GM18867 (cell line): ENCODE data around the gene FKBP5.
"Not testable (repeated sequence)": the region's sequence is repeated elsewhere in the genome, so short reads cannot be mapped to it uniquely, and the experiment has no call there.

ENCODE experiments used
- ATAC-seq: cut with Tn5 transposase; IDR thresholded peaks from one replicate; pipeline ENCODE4 v1.9.1; 2021; ENCODE audit warnings: mild to moderate bottlenecking, moderate library complexity; ENCODE audit not compliant: unreplicated experiment

Gene FKBP5

DNA sequence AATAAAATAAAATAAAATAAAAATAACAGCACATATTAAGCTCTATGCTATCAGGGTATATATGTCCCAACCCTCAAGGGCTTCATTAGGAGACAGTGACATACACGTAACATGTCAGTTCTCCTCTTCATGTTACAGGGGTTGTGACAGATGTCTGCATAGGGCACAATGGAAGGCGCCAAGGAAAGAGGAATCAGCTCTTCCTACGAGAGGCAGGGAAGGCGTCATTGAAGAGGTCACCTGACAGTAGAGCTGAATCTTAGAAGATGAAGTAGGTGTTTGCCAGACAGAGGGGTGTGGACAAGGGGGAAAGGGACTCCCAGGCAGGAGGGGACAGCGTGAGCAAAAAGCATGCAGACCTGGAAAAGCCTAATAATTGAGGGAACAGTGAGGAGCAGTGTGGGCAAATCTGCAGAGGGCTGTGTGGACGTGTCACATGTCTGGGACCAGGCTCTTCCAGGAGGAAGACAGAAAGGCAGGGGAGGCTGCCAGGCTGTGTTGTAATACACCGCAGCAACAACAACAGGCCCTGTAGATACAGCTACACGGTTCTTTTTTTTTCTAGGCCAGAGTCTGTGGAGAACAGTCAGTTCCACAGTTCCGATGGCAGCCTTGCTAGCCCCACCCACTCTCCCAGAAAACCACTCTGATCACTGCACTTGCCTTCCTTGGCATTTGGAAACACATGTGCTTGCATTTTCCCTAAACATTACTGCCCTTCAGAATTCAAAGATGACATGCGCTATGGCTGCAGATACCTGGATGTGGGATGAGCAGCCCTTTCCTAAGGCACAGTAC, 2.5 kb upstream of the FKBP5 start:
- no peak for ATAC-seq

DNA sequence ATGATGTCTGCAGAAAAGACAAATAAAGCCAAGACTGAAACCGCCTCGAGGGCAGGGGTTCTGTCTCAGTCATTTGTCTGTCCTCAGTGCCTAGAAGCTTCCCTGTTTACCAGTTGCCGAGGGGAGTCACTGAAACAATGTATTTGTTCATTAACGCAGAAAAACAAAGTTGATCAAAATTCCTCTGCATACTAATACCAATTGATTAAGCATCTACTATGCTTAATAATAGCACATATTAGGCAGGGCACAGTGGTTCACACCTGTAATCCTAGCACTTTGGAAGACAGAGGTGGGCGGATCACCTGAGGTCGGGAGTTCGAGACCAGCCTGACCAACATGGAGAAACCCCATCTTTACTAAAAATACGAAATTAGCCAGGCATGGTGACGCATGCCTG, 1.8 kb upstream of the FKBP5 start:
- no peak for ATAC-seq

DNA sequence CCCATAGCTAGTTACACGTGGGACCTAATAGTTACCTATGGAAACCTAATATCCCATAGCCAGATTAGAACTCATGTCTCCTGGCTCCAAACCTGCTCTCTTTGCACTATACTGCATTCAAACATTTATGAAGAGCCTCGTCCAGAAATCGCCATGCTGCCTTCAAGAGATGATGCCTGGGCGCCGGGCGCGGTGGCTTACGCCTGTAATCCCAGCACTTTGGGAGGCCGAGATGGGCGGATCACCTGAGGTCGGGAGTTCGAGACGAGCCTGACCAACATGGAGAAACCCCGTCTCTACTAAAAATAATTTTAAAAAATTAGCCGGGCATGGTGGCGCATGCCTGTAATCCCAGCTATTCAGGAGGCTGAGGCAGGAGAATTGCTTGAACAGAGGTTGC, 1.3 kb upstream of the FKBP5 start:
- not testable (repeated sequence) for ATAC-seq

DNA sequence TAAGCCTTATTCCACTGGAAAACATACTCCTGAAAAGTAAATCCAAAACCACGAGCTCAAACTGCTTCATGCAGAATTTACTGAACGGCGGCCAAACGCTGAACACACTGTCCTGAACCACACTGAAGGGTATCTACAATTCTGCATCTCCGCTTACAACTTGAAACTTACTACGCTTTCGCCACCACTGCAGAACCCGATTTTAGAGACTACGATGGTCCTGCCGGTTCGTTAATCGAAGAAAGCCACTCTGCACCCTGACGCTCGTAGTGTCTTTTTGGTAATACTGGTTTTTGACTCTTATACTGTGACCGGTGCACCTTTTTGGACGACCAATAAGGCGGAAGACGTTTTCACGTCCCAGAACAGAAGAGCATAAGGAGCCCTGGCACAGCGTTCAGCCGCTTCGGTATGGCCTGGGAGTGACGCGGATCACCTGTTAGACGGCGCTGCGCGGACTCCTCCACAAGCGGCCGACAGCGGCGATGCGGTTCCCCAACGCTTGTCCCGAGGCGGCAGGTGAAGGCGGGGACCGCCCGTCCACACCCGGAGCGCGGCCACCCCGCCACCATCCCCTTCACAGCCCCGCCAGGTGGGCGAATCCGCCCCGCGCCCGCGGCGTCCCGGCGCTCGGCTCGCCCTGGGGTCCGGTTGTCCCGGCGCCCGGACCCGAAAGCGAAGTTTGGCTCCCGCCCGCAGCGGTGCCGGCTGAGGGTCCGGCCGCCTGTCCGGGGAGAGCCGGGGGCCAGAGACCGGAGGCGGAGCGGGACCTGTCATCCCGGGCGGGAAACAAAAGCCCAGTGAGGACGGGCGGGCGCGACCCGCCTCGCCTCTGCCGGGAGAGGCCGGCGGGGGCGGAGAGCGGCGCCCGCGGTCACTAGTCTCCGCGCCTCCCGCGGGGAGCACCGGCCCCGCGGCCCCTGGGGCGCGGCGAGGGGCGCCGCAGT, 784 bp downstream of the FKBP5 start:
- peak; percentile 46 for ATAC-seq

DNA sequence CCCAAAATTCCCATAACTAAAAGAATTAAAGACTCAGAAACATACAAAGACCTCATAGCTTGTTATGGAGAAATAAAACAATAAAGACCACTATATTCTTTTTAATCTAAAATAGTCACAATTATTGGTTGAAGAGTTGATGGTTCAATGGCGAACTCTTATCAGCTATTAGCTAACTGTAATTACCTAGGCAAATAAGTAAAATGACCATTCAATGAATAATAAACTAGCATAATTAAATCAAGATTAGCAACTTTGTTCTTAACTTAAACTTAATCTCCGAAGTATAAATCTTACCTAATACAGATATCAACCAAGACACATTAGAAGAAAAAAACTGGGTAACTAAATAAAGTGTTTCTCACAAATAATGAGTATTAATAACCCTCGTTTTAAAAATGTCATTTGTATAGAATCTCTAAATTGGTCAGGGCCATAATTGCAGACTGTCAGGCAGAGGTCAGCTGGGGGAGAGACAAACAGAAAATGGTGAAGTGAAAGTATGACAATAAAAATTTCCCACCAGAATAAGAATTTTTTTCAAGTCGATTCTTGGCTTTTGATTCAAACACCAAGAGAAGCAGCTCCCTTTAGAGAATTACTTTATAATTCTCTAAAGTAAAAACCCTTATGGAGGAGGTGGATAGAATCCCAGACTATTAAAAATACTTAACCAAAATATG, 1.7 kb downstream of the FKBP5 start:
- no peak for ATAC-seq

DNA sequence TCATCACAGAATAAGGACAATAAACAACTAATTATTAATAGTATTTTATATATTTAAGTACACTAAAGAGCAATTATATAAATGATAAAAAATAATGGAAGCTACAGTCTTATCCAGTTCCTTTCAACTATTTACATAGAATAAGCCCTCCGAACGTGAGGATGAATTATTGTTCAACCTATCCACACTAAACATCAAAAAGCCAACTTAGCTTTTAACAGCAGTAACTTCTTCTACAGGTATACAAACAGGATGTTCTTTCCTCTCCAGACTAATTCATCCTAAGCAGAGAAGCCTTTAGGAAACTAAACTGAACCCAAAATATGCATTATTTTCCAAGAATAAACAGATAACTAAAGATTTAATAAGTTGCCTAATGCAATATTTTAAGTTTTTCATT, 2.3 kb downstream of the FKBP5 start:
- no peak for ATAC-seq

DNA sequence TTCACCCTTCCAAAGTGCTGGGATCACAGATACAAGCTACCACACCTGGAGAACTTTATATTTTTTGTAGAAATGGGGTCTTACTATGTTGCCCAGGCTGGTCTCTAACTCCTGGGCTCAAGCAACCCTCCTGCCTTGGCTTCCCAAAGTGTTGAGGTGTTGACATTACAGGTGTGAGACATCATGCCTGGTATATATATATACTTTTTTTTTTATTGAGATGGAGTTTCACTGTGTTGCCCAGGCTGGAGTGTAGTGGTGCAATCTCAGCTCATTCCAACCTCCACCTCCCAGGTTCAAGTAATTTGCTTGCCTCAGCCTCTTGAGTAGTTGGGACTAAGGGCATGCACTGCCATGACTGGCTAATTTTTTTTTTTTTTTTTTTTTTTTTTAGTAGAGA, 5.4 kb downstream of the FKBP5 start:
- no peak for ATAC-seq

DNA sequence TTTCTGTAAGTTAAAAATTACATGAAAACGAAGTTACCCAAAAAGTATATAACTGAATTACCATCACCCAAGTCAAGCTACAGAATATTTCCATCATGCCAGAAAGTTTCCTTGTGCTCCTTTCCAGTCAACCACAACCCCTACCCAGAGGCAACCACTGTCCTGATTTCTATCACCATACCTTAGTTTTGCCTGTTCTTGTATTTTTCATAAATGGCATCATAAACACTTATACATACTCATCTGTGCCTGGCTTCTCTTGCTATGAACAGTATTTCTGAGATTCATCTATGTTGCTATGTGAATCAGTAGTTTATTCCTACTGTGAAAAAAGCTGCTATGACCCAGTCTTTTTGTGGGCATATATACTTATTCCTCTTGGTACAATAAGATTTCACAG, 7.4 kb downstream of the FKBP5 start:
- no peak for ATAC-seq

DNA sequence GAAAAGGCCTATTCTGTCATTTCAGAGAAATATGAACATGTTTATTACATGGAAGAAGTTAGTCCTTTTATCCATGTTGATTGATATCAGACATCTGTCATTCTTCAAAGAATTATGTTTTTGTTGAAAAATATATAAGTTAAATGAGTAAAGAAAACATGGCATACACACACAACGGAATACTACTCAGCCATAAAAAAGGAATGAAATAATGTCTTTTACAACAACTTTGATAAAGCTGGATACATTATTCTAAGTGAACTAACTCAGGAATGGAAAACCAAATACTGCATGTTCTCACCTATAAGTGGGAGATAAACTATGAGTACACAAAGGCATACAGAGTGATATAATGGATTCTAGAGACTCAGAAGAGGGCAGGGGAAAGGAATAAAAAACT, 9.3 kb downstream of the FKBP5 start:
- no peak for ATAC-seq

DNA sequence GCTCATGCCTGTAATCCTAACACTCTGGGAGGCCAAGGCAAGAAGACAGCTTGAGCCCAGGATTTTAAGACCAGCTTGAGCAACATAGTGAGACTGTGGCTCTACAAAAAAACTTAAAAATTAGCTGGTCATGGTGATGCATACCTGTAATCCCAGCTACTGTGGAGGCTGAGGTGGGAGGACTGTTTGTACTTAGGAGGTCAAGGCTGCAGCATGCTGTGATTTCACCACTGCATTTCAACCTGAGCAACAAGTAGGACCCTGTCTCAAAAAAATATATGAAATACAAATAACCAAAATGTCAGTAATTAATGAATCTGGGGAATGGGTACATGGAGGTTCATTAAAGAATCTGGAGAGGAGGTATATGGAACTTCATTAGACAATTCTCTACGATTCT, 9.9 kb downstream of the FKBP5 start:
- no peak for ATAC-seq

DNA sequence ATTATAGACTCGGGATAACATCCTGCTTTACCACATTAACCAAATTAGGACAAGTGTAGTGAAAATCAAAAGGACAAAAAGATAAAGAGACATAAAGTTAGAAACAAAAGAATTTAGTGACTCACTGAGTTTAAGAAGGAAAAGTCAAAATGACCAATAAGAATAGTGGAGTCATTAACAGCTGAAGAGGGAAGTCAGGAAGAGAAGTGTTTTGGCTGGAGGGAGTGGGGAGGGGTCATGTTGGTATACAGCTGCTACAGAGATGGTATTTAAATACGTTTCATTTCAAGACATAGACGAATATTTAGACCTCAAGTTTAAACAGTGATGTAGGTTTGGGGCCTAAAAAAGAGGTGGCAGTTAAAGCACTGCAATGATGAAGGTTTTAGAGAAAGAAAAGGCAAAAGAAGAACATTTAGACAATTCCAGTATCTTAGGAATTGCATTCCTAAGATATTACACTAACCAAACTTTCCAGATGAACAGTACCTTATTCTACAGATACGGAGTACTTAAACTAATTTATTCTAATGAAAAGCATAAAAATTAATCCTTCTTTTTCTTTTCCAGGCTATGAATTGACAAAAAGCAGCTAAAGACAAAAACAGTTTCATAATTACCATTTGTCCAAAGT, 10.6 kb downstream of the FKBP5 start:
- no peak for ATAC-seq

DNA sequence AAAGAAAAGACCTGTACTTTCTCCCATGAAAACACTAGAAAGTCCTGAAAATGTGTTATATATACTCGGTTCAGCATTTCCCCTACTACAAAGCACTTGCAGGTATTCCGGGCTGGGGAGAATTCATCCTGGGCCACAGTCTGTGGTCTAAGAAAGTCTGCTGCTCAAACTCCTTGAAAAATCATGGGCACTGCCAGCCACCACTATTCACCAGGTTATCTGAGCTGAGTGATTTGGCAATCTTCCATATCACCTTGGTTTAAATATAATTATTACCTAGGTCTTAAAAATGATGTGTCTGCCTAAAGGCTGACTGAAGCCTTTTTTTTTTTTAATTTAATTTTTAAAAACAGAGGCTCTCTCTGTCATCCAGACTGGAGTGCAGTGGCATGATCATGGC, 11.3 kb downstream of the FKBP5 start:
- ATAC-seq, result no peak

DNA sequence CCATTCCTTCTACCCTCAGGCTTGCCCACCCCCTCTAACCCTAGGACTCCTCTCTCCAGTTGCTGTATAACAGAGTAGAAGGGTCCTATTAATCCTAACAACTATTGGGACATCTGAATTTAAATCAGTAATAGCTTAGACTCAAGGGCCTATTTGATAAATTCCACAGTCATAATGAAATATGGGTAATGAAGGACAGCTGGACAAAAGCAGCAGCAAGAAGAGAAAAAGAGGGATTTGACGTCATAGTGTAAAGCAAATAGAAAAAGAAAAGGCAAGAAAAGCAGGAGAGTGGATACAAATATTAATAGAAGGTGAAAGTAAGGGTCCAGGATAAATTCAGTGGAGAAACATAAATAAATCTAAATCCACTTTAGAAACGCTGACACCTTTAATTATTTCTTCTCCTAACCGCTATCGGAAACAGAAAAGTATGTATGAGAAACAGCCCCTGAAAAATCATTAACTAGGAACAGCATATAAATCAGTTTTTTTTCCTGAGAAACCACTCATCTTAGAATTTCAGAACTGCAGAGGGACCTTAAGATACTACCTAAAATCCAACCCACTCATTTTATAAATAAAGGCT, 12.8 kb downstream of the FKBP5 start:
- no peak for ATAC-seq

DNA sequence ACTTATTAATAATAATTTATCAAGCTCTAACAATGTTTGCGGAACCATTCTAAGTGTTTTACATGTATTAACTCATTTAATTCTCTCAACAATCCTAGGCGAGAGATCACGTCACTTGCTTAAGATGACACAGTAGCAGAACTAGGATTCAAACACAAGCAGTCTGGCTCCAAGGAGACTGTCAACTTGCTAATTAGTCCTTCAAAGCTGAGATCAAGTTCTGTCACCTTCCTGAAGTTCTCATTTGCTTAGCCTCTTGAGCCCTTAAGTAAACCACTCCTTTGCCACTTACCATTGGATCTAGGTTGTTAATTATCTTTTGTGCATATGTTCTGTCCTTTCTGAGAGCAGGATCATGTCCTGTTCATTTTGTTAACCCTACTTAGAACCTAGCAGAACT, 14.1 kb downstream of the FKBP5 start:
- ATAC-seq, result no peak

DNA sequence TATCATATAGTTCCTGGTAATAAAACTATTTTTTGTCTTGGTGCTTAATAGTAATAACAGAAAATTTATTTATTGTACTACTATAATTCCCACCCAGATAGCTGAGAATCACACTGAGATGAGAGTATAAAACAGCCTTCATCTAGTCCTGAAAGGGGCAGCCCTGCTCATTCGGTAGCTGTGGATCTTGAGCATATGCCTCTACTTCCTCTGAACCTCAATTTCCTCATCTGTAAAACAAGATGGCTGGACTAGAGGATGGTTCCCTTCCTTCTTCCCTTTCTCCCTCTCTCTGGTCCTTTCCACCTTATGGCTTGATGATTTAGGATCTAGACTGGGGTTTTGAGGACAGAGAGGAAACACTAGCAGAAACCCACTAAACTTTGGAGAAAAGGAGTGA, 15.0 kb downstream of the FKBP5 start:
- ATAC-seq, result no peak

DNA sequence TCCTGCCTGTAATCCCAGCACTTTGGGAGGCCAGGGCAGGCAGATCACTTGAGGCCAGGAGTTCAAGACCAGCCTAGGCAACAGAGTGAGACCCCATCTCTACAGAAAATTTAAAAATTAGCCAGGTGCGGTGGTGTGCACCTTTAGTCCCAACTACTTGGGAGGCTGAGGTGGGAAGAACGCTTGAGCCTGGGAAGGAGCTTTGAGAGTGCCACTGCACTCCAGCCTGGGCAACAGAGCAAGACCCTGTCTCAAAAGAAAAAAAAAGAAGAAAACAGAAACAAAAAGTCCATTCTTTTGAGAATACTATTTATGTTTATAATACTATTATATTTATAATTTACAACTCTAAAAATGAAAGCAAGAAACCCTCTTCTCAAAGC, 15.4 kb downstream of the FKBP5 start:
- ATAC-seq, result not testable (repeated sequence)

DNA sequence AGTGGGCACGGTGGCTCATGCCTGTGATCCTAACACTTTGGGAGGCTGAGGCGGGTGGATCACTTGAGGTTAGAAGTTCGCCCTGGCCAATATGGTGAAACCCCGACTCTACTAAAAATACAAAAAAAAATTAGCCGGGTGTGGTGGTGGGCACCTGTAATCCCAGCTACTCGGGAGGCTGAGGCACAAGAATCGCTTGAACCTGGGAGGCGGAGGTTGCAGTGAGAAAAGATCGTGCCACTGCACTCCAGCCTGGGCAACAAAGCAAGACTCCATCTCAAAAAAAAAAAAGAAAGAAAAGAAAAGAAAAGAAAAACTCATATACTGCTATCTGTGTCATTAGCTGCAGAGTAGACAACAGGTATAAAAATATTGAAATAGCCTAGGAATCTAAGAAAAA, 18.3 kb downstream of the FKBP5 start:
- ATAC-seq, result not testable (repeated sequence)

DNA sequence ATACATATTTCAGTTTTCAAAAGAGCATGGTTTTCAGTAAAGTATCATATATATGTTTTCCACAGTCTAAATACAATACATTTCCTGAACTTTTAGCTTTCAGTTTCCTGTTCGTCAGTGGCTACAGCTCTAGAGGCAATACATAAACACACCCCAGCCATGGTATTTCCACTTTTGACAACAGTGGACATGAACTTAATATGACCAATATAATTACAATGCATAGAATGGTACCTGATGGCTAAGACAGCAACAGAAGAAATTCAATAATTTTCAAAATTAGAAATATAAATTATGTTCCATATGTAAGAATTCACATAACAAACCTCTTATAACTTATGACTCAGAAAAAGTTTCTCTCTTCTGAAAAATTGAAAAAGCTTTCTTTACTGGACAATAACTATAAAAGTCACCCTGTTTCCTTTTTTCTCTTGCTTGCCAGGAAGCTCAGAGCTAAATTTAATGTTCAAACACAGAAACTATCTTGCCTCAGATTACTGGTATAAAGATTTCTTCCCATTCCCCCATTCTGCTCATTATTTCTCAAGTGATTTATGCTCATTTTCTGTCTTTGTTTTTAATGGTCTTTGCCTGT, 19.2 kb downstream of the FKBP5 start:
- no peak for ATAC-seq

DNA sequence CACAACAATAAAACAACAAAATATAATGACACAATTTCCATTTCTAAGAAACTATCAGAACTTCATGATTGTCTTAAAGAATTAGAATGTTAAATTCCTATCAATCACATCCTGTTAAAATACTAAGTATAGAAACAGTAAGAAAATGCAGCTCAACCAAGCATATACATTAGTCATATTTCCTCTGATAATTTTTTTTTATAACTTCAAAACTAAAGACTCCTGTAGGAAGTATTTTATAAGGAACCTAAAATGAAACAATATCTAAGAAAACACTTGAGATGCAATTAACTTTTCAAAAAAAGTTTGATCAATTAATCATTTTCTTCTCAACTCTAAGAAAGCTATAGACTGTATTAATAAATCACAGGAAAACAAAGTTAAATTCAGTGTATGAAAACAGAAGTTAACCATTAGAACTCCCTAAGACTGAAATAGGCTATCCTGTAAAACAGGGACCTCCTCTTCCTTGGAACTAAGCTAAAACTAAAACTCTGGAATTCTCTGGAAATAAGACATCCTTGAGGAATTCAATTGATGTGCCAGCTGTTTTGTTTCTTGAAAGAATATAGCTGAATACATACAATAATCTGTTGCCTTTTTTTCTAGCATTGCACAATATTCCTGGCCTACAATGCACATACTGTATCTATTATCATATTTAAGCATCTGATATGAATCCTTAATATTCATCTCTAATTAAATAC, 19.8 kb downstream of the FKBP5 start:
- ATAC-seq, result no peak

DNA sequence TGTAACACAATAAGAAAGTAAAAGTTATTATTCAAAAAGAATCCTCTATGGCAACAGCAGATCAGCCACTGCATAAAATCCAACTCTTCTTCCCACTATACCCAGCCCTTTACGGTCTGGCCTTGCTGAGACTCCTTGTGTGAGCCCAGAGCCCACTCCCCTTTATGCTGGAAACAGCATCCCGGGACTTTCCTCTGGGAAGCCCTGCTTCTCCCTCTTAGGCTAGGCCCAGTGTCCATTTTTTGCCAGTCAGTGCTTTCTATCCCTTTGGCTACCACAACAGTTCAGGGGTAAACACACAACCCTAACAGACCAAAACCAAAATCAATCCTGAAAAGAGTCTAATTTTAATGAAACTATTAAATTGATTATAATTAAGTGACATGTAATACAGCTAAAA, 20.6 kb downstream of the FKBP5 start:
- ATAC-seq, result no peak
